Omental fat pad (tissue), 4 donors: ENCODE measurements around the gene PLCXD3. TPM values are rescaled to one million over a fixed set of nuclear protein-coding genes. Genes with fewer than 3 reads are reported as not detected.

Experiments used
- ATAC-seq: fragments of 150-250 bp; one replicate; pipeline ENCODE4 v1.9.1; 2016; ENCODE audit warnings: mild to moderate bottlenecking, moderate library complexity; ENCODE audit not compliant: low FRiP score
- DNase-seq: peaks from one replicate; pipeline ENCODE4 v3.0.0-alpha.2; 2019; ENCODE audit warnings: low spot score
- total RNA-seq, 4 donors: library from RNA; depleted of rRNA; stranded (reverse); fragments of >200 nt; gene quantifications; one replicate each; pipeline ENCODE4 v1.1.0, GENCODE V29; 2016
- TF ChIP-seq, protein P1 (sequence below), 3 donors: fragments of 450-650 bp; IDR thresholded peaks; one replicate each; pipeline ENCODE4 v1.5.1; 2016 to 2017; ENCODE audit warnings: antibody characterized with exemption in 3 of 3, mild to moderate bottlenecking in 3 of 3, moderate library complexity in 2 of 3

PLCXD3 gene
- total RNA-seq, 4 donors from 2014 or later, result 2.5 to 12.1 (median 6.4) TPM

DNA sequence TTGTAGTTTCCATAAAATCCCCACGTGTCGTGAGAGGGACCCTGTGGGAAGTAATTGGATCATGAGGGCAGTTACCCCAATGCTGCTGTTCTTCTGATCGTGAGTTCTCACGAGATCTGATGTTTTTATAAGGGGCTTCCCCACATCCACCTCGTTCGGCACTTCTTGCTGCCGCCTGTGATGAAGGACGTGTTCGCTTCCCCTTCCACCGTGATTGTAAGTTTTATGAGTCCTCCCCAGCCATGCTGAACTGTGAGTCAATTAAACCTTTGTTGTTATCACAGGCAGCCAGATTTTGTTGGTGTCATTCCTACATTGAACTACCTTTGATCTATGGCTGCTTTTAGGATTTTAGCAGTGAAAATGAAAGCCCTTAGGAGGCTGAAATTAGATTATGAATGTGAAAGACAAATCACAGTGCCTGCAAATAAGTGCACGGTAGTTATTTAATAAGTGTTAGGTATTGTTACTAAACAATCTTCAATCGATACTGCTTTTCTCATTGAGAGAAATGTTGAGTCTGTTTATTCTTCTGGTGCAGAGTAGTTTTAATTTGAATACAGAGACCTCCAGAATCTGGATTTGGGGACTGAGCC, 229.1 kb downstream of the PLCXD3 start:
- no peak for ATAC-seq
- TF ChIP-seq, protein P1, sequence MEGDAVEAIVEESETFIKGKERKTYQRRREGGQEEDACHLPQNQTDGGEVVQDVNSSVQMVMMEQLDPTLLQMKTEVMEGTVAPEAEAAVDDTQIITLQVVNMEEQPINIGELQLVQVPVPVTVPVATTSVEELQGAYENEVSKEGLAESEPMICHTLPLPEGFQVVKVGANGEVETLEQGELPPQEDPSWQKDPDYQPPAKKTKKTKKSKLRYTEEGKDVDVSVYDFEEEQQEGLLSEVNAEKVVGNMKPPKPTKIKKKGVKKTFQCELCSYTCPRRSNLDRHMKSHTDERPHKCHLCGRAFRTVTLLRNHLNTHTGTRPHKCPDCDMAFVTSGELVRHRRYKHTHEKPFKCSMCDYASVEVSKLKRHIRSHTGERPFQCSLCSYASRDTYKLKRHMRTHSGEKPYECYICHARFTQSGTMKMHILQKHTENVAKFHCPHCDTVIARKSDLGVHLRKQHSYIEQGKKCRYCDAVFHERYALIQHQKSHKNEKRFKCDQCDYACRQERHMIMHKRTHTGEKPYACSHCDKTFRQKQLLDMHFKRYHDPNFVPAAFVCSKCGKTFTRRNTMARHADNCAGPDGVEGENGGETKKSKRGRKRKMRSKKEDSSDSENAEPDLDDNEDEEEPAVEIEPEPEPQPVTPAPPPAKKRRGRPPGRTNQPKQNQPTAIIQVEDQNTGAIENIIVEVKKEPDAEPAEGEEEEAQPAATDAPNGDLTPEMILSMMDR (IDR thresholded peaks at IDR 0.05), result no peak
- DNase-seq, result no peak

DNA sequence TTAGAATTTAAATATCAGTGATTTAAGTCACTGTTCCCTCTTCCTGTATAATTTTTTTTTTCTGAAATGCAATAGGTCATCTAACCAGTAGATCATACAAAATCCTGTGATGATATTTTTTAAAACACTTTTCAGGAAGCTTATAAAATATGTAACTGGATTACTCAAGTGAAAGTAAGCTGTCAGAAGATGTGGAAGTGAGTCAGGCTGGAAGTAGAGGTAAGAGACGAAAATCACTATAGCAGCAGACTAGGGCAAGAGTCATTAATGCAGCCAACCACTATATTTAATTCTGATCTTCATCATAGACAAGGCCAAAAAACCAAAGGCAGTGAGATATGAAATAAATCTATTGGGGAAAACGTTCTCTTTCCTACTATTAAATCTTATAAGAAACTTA, 231.4 kb downstream of the PLCXD3 start:
- ATAC-seq (no peak), DNase-seq (no peak)
- TF ChIP-seq, protein P1 (IDR thresholded peaks at IDR 0.05), result no peak

DNA sequence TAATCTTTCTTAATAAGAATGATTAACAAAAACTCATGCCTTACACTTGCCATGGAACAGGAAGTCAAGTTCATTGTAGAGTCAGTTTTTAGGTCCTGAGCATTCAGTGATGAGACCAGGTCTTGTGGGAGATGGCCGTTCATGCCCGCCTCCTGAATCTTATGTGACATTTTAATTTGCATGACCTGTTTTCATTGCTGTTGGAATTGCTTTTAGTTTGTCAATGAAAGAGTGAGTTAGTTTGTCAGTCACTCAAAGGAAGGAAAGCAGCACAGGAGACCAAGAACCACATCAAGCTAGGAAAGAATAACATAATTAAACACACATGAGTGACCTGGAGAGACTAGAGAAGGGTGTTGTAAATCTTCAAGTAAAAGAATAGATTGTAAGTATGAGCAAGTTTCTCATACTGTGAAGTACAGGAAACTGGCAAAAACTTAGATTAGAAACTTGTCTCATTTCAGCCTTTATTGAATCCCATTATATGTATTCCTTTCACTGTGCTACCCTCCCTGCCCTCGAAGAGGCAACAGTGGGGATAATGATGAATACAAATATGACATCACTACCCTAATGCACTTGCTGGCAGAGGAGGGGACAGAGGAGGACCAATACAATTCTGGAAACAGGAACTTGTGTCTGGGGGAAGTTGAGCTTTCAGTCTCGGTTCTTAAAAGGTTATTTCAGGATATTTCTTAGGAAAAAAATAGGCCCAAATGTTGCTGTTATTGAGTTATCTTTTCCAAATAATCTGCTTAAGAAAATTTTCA, 232.7 kb downstream of the PLCXD3 start:
- no peak for ATAC-seq
- TF ChIP-seq, protein P1 (IDR thresholded peaks at IDR 0.05), result no peak
- no peak for DNase-seq

DNA sequence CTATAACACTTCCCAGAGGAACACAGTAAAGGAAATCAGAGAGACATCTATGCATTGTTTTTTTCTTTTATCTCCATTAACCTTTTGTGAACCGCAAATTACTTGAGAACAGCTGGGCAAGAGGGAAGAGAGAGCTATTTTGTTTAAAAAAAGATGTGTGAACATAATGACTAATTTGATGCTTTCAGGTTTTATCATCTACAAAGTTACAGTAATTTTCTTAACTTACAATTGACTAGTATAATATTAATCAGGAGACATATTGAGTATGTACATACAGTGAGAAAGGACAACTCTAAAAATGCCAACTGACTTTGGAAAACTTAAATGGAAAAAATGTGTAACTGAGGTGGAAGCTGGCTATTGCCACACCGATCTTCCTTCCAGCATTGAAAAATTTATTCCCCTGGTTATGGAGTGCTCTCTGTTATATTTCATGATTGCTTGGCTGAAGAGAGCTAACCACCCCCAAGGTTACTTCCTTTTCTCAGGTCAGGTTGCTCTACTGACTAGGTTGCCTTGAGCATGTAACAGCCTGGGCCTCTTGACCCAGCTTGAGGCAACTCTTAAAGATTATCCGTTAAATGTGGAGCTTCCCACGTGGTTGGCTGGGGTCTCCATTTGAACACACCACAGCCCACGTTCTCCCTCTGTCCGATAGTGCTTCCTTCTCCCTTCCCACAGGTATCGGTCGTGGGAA, 234.4 kb downstream of the PLCXD3 start:
- DNase-seq (no peak), ATAC-seq (no peak)
- TF ChIP-seq, protein P1 (IDR thresholded peaks at IDR 0.05), result no peak

DNA sequence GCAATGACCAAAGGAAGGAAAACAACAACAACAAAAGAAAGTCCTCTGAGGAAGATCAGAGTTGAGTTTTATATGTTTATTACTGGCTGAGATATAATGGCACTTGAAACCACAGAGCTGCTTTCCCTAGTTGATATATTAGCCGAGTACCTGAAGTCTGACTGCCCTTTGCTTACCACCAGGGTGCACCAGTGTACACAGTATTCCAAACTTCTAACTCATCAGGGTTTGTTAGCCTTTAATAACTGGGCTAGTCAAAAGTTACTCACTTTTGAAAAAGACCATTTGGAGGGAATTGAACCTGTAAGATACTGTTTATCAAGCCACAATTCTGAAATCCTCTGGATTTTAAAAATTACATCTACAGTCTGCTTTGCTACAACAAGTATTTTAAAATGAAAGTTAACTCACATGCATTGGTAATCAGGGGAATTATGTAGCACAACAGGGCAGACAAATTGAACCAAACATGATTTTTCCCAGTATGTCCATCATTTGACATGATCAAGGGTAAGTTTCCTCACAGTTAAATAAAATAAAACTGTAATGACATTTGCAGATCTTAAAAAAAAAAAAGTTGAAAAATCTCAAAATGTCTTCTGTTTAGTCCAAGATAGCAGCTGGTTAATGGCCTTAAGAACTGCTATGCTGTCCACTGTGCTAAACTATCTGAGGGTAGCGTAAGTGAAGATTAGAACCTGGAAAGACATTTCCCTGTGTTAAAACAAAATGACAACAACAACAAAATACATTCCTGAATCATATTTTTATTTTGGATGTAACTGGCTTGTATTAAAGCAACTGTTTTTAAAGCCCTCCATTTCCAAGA, 239.8 kb downstream of the PLCXD3 start:
- TF ChIP-seq, protein P1 (IDR thresholded peaks at IDR 0.05), result no peak
- DNase-seq, result no peak
- ATAC-seq, result peak; percentile 75

DNA sequence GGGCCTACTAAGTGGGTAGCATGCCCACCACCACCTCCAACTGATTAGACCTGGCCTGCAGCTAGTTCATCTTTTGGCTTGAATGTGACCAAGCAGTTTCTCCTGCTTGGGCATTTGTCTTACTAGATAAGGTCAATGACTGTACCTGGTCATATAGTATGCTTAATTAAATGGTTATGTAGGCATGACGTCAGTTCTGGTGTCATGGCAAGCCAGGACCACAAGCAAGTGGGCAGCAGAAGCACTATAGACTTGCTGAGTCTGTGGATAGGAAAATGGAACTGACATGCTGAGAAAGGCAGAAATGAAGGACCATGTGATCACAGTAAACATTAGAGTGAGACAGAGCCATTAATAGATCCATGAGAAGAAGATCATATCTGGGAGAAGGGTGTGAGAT, 241.5 kb downstream of the PLCXD3 start:
- DNase-seq (no peak), ATAC-seq (no peak)
- TF ChIP-seq, protein P1 (IDR thresholded peaks at IDR 0.05), result no peak
